Fibroblast of pulmonary artery (primary cell): ENCODE data around the gene NF1.
A peak's percentile ranks its signal among the peaks of the same experiment; 100 is the strongest.

Experiments used
- DNase-seq: peaks from one replicate; pipeline ENCODE4 v3.0.0-alpha.2; 2010; ENCODE audit warnings: low read depth
- H3K4me3 ChIP-seq: replicated peaks from 2 replicates; pipeline ENCODE4 v1.5.1; 2011; ENCODE audit warnings: low read depth, mild to moderate bottlenecking, control low read depth, low read length, moderate library complexity
- TF ChIP-seq, protein P1 (sequence below): IDR thresholded peaks from 2 replicates; pipeline ENCODE4 v1.5.1; 2011; ENCODE audit warnings: mild to moderate bottlenecking, control low read depth, low read length, inconsistent platforms; ENCODE audit errors: missing control alignments

The NF1 gene

DNA sequence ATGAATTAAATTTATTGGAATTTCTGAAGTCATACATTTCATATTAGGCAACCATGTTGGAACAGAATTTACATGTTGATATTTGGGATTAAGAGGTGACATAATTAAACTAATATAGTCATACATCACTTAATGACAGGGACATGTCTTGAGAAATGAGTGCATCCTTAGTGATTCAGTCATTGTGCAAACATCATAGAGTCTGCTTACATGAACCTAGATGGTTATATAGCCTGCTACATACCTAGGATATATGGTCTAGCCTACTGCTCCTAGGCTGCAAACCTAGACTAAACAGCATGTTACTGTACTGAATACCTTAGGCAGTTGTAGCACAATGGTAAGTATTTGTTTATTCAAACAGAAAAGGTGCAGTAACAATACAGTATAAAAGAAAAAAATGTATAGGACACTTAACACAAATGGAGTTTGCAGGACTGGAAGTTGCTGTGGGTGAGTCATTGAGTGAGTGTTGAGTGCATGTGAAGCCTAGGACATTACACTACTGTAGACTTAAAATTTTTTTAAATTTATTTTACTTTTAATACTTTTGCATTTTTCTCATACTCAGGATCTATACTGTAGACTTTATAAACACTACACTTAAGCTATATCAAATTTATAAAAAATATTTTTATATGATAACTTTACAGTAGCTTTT, 116.7 kb downstream of the NF1 start:
- TF ChIP-seq, protein P1, sequence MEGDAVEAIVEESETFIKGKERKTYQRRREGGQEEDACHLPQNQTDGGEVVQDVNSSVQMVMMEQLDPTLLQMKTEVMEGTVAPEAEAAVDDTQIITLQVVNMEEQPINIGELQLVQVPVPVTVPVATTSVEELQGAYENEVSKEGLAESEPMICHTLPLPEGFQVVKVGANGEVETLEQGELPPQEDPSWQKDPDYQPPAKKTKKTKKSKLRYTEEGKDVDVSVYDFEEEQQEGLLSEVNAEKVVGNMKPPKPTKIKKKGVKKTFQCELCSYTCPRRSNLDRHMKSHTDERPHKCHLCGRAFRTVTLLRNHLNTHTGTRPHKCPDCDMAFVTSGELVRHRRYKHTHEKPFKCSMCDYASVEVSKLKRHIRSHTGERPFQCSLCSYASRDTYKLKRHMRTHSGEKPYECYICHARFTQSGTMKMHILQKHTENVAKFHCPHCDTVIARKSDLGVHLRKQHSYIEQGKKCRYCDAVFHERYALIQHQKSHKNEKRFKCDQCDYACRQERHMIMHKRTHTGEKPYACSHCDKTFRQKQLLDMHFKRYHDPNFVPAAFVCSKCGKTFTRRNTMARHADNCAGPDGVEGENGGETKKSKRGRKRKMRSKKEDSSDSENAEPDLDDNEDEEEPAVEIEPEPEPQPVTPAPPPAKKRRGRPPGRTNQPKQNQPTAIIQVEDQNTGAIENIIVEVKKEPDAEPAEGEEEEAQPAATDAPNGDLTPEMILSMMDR = no peak
- H3K4me3 ChIP-seq = no peak overlapping the region
- DNase-seq = peak; percentile 12

DNA sequence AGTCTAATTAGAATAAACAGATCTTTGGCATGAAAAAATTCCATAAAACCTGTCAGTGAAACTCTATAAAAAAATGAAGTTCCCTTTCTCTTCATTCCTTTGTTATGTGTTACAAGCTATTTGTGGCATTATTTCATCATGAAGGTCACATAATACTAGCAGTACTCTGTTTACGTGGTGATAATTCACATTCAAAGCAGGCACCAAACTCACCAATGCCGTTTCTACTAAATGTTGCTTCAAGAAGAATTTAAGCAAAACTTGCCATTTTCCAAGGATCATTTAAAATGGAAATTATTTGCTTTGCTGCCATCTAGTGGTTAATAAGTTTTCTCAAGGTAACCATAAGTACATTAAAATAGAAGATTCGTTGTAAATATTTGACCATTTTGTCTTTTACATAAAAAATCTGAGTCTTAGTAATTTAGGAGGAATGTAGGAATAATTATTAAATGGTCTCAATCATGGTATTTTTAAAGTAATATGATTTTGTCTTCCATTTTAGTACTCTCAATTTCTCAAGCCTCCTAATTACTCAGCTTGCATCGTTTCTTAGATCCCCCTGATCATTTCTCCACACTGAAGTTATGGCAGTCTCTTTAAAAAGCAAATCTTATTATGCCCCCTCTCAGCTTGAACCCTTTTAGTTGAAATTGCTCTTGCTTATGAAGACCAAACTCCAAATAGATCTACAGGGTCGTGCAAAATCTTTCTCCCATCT, 121.4 kb downstream of the NF1 start:
- TF ChIP-seq, protein P1 = peak; percentile 38
- H3K4me3 ChIP-seq = no peak overlapping the region
- DNase-seq = peak; percentile 85

DNA sequence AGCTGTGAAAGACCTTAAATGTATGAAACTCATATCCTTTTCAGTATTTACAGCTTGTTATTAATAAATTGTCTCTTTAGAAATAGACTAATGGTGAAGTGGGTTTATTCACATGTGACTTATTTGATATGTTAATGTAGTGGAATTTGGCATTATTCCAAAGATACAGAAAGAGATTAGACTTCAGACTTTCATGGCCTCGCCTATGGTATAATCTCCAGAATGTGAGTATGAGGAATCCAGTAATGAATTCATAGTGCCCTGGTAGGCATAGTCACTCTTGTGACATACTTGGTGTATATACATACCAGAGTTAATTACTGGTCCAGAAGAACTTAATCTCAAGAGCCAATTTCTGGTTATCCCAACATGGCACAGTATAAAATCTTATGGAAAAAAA, 129.6 kb downstream of the NF1 start:
- DNase-seq = no peak
- TF ChIP-seq, protein P1 = no peak

DNA sequence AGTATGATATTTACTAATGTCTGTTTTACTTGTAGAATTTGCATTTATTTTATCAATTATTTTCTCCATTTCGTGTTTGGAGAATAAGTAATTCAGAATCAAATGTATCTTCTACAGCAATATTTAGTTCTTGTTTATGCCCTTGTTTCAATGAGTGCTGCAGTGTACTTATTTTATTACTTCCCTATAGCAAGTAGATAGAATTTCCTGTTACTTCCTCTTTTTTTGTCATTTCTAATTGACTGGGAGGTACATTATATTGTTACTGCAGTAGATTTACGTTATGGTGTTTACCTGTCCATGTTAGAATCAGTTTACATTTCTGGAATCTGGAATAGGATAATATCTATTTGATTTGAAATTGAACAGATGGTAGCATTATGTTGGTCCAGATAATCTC, 131.1 kb downstream of the NF1 start:
- TF ChIP-seq, protein P1 = no peak
- no peak overlapping the region for H3K4me3 ChIP-seq
- DNase-seq = no peak

More for the DNA sequence above, 129.6 kb downstream of the NF1 start:
- H3K4me3 ChIP-seq = no peak overlapping the region

DNA sequence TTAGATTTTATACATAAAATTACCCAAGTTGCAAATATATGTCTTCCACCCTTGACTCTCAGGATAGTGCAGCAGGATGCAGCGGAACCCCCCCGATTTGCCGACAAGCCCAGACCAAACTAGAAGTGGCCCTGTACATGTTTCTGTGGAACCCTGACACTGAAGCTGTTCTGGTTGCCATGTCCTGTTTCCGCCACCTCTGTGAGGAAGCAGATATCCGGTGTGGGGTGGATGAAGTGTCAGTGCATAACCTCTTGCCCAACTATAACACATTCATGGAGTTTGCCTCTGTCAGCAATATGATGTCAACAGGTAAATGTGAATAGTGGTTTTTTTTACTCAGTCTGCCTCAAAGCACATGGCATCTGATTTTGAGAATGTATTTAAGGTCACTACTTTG, 131.6 kb downstream of the NF1 start:
- DNase-seq = no peak
- no peak overlapping the region for H3K4me3 ChIP-seq
- TF ChIP-seq, protein P1 = no peak

DNA sequence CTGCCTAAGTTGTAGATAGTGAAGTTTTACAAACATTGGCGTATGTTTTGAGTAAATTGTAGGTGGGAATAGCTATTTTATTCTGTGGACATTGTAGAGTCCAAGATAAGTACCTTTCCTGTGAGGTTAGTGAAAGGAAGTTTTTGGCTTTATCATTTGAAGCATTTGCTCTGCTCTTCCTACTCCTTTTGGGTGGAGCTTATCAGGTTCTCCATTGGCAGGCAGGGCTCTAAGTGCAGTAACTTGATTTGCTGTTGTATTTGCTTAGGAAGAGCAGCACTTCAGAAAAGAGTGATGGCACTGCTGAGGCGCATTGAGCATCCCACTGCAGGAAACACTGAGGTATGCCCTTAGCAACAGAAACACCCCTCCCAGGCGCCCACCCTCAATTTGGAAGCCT, 132.2 kb downstream of the NF1 start:
- DNase-seq = no peak
- TF ChIP-seq, protein P1 = no peak
- no peak overlapping the region for H3K4me3 ChIP-seq
